D721Med (cell line): ENCODE data around the gene TBC1D19.
A peak's percentile ranks its signal among the peaks of the same experiment; 100 is the strongest.

Source experiments
- DNase-seq: peaks from one replicate; pipeline ENCODE4 v3.0.0; 2011; ENCODE audit warnings: low spot score; ENCODE audit not compliant: insufficient read length
- FAIRE-seq: peaks from 2 replicates; lab custom pipeline; 2011; peaks lifted over from hg19 to GRCh38; lab: Jason Lieb, UNC
- TF ChIP-seq, protein P1 (sequence below): IDR thresholded peaks from 2 replicates; pipeline ENCODE4 v1.5.1; 2012; ENCODE audit warnings: mild to moderate bottlenecking, control low read depth; ENCODE audit not compliant: insufficient read depth; ENCODE audit errors: missing control alignments

TBC1D19 gene

DNA sequence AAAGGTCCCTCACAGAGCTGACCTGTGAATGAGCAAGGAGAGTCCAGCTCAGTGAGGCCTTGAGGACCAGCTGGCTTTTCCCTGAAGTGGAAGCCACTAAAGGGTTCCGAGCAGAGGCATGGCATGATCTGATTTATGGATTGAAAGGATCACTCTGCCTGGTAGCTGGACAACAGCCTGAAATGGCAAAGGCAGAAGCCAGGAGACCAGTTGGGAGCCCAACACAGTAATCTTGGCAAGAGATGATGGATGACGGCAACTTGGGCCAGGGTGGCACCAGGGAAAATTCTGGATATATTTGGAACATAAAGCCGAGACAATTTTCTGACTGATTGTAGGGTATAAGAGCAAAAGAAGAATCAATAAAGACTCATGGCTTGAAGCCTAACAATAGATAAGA is 207.5 kb downstream of the TBC1D19 start:
- TF ChIP-seq, protein P1, sequence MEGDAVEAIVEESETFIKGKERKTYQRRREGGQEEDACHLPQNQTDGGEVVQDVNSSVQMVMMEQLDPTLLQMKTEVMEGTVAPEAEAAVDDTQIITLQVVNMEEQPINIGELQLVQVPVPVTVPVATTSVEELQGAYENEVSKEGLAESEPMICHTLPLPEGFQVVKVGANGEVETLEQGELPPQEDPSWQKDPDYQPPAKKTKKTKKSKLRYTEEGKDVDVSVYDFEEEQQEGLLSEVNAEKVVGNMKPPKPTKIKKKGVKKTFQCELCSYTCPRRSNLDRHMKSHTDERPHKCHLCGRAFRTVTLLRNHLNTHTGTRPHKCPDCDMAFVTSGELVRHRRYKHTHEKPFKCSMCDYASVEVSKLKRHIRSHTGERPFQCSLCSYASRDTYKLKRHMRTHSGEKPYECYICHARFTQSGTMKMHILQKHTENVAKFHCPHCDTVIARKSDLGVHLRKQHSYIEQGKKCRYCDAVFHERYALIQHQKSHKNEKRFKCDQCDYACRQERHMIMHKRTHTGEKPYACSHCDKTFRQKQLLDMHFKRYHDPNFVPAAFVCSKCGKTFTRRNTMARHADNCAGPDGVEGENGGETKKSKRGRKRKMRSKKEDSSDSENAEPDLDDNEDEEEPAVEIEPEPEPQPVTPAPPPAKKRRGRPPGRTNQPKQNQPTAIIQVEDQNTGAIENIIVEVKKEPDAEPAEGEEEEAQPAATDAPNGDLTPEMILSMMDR = no peak
- no peak for DNase-seq
- FAIRE-seq = no peak

DNA sequence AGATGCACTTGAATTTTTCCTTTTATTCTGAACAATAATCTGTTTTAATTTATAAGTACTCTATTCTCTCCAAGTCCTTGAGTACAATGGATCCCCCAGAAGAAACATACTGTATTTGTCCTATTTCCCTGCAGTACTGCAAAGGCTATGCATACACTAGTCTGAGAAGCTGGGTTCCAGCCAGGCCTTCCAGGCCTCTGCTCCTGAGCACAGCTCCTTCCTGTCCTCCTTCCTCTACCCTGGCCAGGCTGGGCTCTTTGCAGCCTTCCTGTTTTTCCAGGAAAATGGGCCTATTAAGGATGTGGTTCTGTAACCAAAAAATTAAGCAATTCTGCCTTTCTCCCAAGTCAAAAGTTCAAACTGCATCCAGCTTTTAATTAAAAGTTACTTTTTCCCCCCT is 208.8 kb downstream of the TBC1D19 start:
- DNase-seq (no peak), FAIRE-seq (no peak)
- TF ChIP-seq, protein P1 = no peak

DNA sequence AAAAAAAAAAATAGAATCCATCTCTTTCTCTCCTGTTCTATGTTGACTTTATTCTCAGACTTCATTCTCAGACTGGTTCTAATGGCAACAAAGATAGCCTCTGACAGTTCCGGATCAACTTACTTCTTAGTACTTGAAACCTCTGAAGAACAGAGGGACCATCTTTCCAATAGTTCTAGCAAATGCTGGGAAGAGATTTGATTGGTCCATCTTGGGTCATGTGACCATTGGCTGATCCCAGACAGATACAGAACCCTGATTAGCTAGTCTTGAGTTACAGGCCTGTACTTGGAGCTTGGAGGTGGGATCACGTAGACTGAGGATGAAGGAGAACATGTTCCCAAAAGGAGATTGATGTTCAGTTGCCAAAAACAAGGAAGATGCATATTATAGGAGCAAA is 209.9 kb downstream of the TBC1D19 start:
- FAIRE-seq = no peak
- DNase-seq = no peak
- TF ChIP-seq, protein P1 = no peak

DNA sequence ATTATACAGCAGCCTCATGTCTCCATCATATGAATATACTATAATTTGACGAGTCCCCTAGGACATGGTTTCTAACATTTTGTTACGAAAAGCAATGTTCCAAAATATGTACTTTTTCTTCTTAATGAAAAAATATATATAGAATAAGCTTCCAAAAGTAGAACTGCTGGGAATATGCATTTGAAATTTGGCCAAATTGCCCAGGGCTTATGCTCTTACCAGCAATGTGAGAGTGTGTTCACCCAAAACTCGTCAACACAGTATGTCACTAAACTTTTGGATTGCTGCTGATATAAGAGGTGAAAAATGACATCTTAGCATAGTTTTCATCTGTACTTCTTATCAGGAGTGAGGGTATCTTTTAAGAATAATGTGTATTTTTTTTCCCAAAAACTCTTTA is 212.2 kb downstream of the TBC1D19 start:
- DNase-seq (no peak), FAIRE-seq (no peak)

DNA sequence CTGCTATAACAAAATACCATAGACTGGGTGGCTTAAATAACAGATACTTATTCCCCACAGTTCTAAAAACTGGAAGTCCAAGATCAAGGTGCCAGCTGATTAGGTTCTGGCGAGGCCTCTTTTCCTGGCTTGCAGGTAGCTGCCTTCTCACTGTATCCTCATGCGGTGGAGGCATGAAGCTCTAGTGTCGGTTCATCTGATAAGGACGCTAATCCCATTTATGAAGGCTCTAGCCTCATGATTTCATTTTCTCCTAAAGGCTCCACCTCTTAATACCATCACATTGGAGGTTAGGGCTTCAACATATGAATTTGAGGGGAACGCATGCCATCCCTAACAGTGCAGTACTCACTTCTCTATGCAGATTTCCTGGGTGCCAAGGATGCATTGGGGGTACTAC is 218.9 kb downstream of the TBC1D19 start:
- FAIRE-seq (peak; percentile 60), DNase-seq (no peak)
- TF ChIP-seq, protein P1 = no peak

More for the DNA sequence above, 212.2 kb downstream of the TBC1D19 start:
- TF ChIP-seq, protein P1 = no peak

DNA sequence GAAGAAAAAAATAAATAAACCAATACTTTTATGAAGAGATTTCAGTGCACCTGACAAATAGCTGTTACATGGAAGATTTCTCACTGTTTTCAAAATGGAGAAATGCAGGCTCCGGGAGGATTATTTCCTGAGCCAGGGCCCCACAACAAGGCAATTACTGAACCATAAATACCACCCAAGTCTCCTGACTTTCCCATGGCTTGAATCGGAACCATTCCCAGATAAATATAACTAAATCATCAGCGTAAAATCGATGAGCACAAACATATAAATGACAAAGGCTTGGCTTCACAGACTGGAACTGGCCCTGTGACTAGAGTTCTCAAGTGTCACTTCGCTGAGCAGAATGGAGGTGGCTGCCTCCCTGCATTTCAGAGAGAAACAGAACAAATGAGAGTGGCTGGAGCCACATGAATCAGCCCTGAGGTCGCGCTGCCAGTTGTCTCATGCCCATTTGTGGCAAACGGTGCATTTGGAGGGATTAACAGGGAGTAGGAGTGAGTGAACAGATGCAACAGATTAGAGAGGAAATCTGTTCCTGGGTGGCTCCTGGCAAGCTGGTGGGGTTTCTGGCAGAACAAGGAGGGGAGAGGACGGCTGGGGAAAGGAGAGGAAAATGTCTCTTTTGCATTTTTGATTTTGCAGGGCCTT is 219.5 kb downstream of the TBC1D19 start:
- FAIRE-seq = peak; percentile 91
- TF ChIP-seq, protein P1 = no peak
- peak; percentile 58 for DNase-seq

DNA sequence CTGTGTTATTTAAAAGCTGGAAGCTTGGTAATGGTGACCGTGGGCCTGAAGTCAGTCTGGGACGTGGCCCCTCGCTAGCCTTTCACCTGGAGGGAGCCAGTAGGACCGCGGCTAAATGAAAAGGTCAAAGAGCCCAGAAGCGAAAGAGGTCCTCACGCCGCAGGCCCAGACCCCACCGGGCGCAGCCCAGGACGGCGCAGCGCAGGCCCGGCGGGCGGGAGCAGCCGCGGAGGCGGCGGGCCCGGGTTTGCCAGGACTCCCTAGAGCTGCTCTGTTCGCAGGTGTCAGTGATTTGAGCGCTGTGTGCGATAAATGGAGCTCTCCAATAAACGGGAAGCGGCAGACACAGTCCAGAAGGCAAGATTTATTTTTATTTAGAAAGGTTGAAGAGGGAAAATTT is 220.6 kb downstream of the TBC1D19 start:
- TF ChIP-seq, protein P1 = no peak
- DNase-seq (no peak), FAIRE-seq (no peak)
